Stimulated activated CD4-positive, alpha-beta T cell treated with anti-CD3 and anti-CD28 coated beads, TNF-alpha, amount 100 ng/mL, for 24 hours (primary cell): ENCODE results near the gene EPHX1.
"Not testable (repeated sequence)": the region's sequence is repeated elsewhere in the genome, so short reads cannot be mapped to it uniquely, and the experiment has no call there.

ENCODE experiments used
- DNase-seq, 3 experiments: peaks; one replicate each; pipeline ENCODE4 v3.0.0-alpha.2; 2020; ENCODE audit warnings: low read depth in 3 of 3

EPHX1 gene

GRCh38 chr1:225777058-225777582 lies 32.8 kb upstream of the EPHX1 start:
- peak in 1 of 3 experiments; percentile 4 for DNase-seq

- peak; percentile 96 to 98 (median 98) for DNase-seq
These were observed 32.2 kb upstream of the EPHX1 start, which contains the start of gene SRP9 for GRCh38 chr1:225777583-225778336. SRP9 (plus strand) TSS chr1:225777826; CDS start chr1:225777941, 115 bp downstream.

- no peak for DNase-seq
These were observed 31.6 kb upstream of the EPHX1 start for GRCh38 chr1:225778337-225778669.

- not testable (repeated sequence) for DNase-seq
These were observed 30.8 kb upstream of the EPHX1 start for GRCh38 chr1:225779165-225779564.

GRCh38 chr1:225780134-225780533 lies 29.8 kb upstream of the EPHX1 start:
- DNase-seq, result no peak

GRCh38 chr1:225780630-225781029 lies 29.3 kb upstream of the EPHX1 start:
- DNase-seq, result no peak

GRCh38 chr1:225789142-225789541 lies 20.8 kb upstream of the EPHX1 start:
- DNase-seq, result not testable (repeated sequence)

- no peak for DNase-seq
These were observed 15.0 kb upstream of the EPHX1 start for GRCh38 chr1:225794954-225795353.

GRCh38 chr1:225796097-225796496 lies 13.8 kb upstream of the EPHX1 start:
- not testable (repeated sequence) for DNase-seq

- not testable (repeated sequence) for DNase-seq
These were observed 8.8 kb upstream of the EPHX1 start for GRCh38 chr1:225801146-225801545.

- no peak for DNase-seq
These were observed 3.7 kb upstream of the EPHX1 start for GRCh38 chr1:225806249-225806648.

GRCh38 chr1:225806736-225807135 lies 3.2 kb upstream of the EPHX1 start:
- not testable (repeated sequence) for DNase-seq

GRCh38 chr1:225808136-225808535 lies 1.8 kb upstream of the EPHX1 start:
- DNase-seq, result no peak

GRCh38 chr1:225810579-225811538 lies 935 bp downstream of the EPHX1 start:
- DNase-seq, result not testable (repeated sequence)

- DNase-seq, result no peak
These were observed 1.9 kb downstream of the EPHX1 start for GRCh38 chr1:225811622-225812487.

- no peak for DNase-seq
These were observed 2.7 kb downstream of the EPHX1 start for GRCh38 chr1:225812488-225813213.

- DNase-seq, result no peak
These were observed 3.5 kb downstream of the EPHX1 start for GRCh38 chr1:225813214-225813964.

- DNase-seq, result no peak
These were observed 4.5 kb downstream of the EPHX1 start for GRCh38 chr1:225814381-225814780.

GRCh38 chr1:225815090-225815489 lies 5.2 kb downstream of the EPHX1 start:
- DNase-seq, result not testable (repeated sequence)
